Activated CD4-positive, alpha-beta T cell treated with anti-CD3 and anti-CD28 coated beads for 36 hours (primary cell): ENCODE results near the gene RPL35A. TPM values are rescaled to one million over a fixed set of nuclear protein-coding genes. Genes with fewer than 3 reads are reported as not detected.
"Not testable (repeated sequence)": the region's sequence is repeated elsewhere in the genome, so short reads cannot be mapped to it uniquely, and the experiment has no call there.

ENCODE experiments used
- ATAC-seq: fragments of 200-7000 bp; cut with Tn5 transposase; one replicate; pipeline ENCODE4 v1.10.0; 2021; ENCODE audit warnings: mild to moderate bottlenecking, moderate library complexity
- CTCF ChIA-PET: fragments of 350-600 bp; sonication (Branson Sonifier 250); formaldehyde crosslinking; loops from one replicate; lab custom pipeline; 2021; ENCODE audit warnings: antibody characterized with exemption; lab: Charles Lee
- POLR2A ChIA-PET: fragments of 350-600 bp; sonication (Branson Sonifier 250); formaldehyde crosslinking; loops from one replicate; lab custom pipeline; 2021; ENCODE audit warnings: antibody characterized with exemption, inconsistent platforms; lab: Charles Lee
- DNase-seq: peaks from one replicate; pipeline ENCODE4 v3.0.0-alpha.2; 2020
- H3K27ac Mint-ChIP-seq: one replicate; pipeline ENCODE4 v1.8.0; 2021; ENCODE audit warnings: mixed read lengths
- H3K27me3 Mint-ChIP-seq: one replicate; pipeline ENCODE4 v1.8.0; 2021; ENCODE audit warnings: mixed read lengths
- H3K36me3 Mint-ChIP-seq: one replicate; pipeline ENCODE4 v1.8.0; 2021; ENCODE audit warnings: low read depth, mixed read lengths
- H3K4me1 Mint-ChIP-seq: one replicate; pipeline ENCODE4 v1.8.0; 2021; ENCODE audit warnings: mixed read lengths
- H3K4me3 Mint-ChIP-seq: one replicate; pipeline ENCODE4 v1.8.0; 2021; ENCODE audit warnings: mild to moderate bottlenecking, moderate library complexity, mixed read lengths
- H3K9me3 Mint-ChIP-seq: one replicate; pipeline ENCODE4 v1.8.0; 2021; ENCODE audit warnings: low read depth, mixed read lengths
- intact Hi-C, 2 experiments: fragments of 100-400 bp; cut with DNase I in 1 of 2; cut with micrococcal nuclease in 1 of 2; formaldehyde crosslinking; loops; one replicate each; pipeline versions ENCODE4 v1.14.2 to v1.15.1; 2022 to 2024; cut with DNase I, micrococcal nuclease
- total RNA-seq, 2 experiments: library from RNA; stranded (reverse); gene quantifications; one replicate each; pipeline ENCODE4 v1.2.3, GENCODE V29; 2021

RPL35A gene
- total RNA-seq, 2 experiments from 2014 or later: 1,121 to 1,734 TPM

- DNase-seq (peak; percentile 15), ATAC-seq (peak; percentile 64)
- intact Hi-C loops: loop anchor here in 1 of 2 experiments (1.0 kb wide), 1 partner anchor 15 kb away; no protein-coding TSS in a partner anchor
- H3K4me1 Mint-ChIP-seq, H3K27me3 Mint-ChIP-seq, H3K9me3 Mint-ChIP-seq, H3K36me3 Mint-ChIP-seq, POLR2A ChIA-PET, H3K4me3 Mint-ChIP-seq, CTCF ChIA-PET: not testable (repeated sequence)
- H3K27ac Mint-ChIP-seq: peak overlapping the region; percentile 24
Observed at GRCh38 chr3:197921429-197922275, 28.3 kb upstream of the RPL35A start.

GRCh38 chr3:197926418-197926817, 23.6 kb upstream of the RPL35A start:
- intact Hi-C loops: loop anchor here in 1 of 2 experiments (2.0 kb wide), 1 partner anchor 20 kb away; no protein-coding TSS in a partner anchor
- peak; percentile 43 for DNase-seq

GRCh38 chr3:197927578-197927977, 22.4 kb upstream of the RPL35A start:
- CTCF ChIA-PET: interaction anchor here (0.7 kb wide), 1 partner anchor 15 kb away, joined by 3 read pairs; no protein-coding TSS in a partner anchor
- intact Hi-C loops: loop anchor here in 1 of 2 experiments (2.0 kb wide), 1 partner anchor 21 kb away; no protein-coding TSS in a partner anchor
- H3K4me1 Mint-ChIP-seq, ATAC-seq, POLR2A ChIA-PET, H3K9me3 Mint-ChIP-seq, H3K27me3 Mint-ChIP-seq, H3K4me3 Mint-ChIP-seq, DNase-seq, H3K27ac Mint-ChIP-seq: not testable (repeated sequence)
- H3K36me3 Mint-ChIP-seq: peaks cover 19% of the 10 kb centered on the region

More at GRCh38 chr3:197926418-197926817, 23.6 kb upstream of the RPL35A start:
- ChIA-PET POLR2A (no interaction called here), CTCF (interaction anchor here (0.9 to 1.9 kb wide), 3 partner anchors 8 to 21 kb away, joined by 3 to 6 read pairs (median 5); no protein-coding TSS in a partner anchor)
- Mint-ChIP-seq H3K4me3 (no peak overlapping the region), H3K27ac (no peak overlapping the region), H3K36me3 (peaks cover 24% of the 10 kb centered on the region), H3K9me3 (peaks cover 3% of the 10 kb centered on the region), H3K27me3 (no peaks in the 10 kb centered on the region), H3K4me1 (peaks cover 6% of the 10 kb centered on the region)
- ATAC-seq: no peak

- DNase-seq: no peak
- no peak overlapping the region for H3K4me3 Mint-ChIP-seq
- intact Hi-C loops: no loop called here
- no peaks in the 10 kb centered on the region for H3K27me3 Mint-ChIP-seq
- H3K36me3 Mint-ChIP-seq: no peaks in the 10 kb centered on the region
- no peaks in the 10 kb centered on the region for H3K9me3 Mint-ChIP-seq
- ATAC-seq: no peak
- no peak overlapping the region for H3K27ac Mint-ChIP-seq
- CTCF ChIA-PET: interaction anchor here (0.5 to 1.4 kb wide), 4 partner anchors 11 to 143 kb away, joined by 3 to 6 read pairs (median 4); no protein-coding TSS in a partner anchor
- peaks cover 6% of the 10 kb centered on the region for H3K4me1 Mint-ChIP-seq
- POLR2A ChIA-PET: no interaction called here
Observed at GRCh38 chr3:197936819-197937384, 13.1 kb upstream of the RPL35A start.

- intact Hi-C loops: no loop called here
- ChIA-PET CTCF (interaction anchor here (2.8 kb wide), 1 partner anchor 35 kb away, joined by 28 read pairs; no protein-coding TSS in a partner anchor), POLR2A (no interaction called here)
- Mint-ChIP-seq H3K4me3 (no peak overlapping the region), H3K27me3 (no peaks in the 10 kb centered on the region), H3K27ac (no peak overlapping the region), H3K9me3 (no peaks in the 10 kb centered on the region), H3K36me3 (peaks cover 2% of the 10 kb centered on the region), H3K4me1 (peaks cover 2% of the 10 kb centered on the region)
- DNase-seq (no peak), ATAC-seq (no peak)
Observed at GRCh38 chr3:197940745-197941384, 9.1 kb upstream of the RPL35A start.

- Mint-ChIP-seq H3K27ac (no peak overlapping the region), H3K4me1 (peaks cover 2% of the 10 kb centered on the region), H3K27me3 (no peaks in the 10 kb centered on the region), H3K36me3 (peaks cover 2% of the 10 kb centered on the region), H3K4me3 (no peak overlapping the region), H3K9me3 (no peaks in the 10 kb centered on the region)
- ChIA-PET POLR2A (interaction anchor here (1.0 kb wide), 1 partner anchor 36 kb away, joined by 3 read pairs; no protein-coding TSS in a partner anchor), CTCF (interaction anchor here (0.6 to 2.8 kb wide), 18 partner anchors 9 to 238 kb away, joined by 3 to 28 read pairs (median 3); no protein-coding TSS in a partner anchor)
- intact Hi-C loops: loop anchor here (1.0 kb wide), 1 partner anchor 37 kb away; no protein-coding TSS in a partner anchor
- peak; percentile 85 for ATAC-seq
- DNase-seq: peak; percentile 49
Observed at GRCh38 chr3:197942956-197943556, 6.9 kb upstream of the RPL35A start.

- ATAC-seq: no peak
- CTCF ChIA-PET: interaction anchor here (1.4 to 2.0 kb wide), 2 partner anchors 37 to 44 kb away, joined by 3 to 8 read pairs; no protein-coding TSS in a partner anchor
- Mint-ChIP-seq H3K27ac (peak overlapping the region; percentile 97), H3K4me3 (peak overlapping the region; percentile 87), H3K4me1 (peaks cover 42% of the 10 kb centered on the region), H3K27me3 (no peaks in the 10 kb centered on the region), H3K36me3 (peaks cover 43% of the 10 kb centered on the region), H3K9me3 (no peaks in the 10 kb centered on the region)
- intact Hi-C loops: loop anchor here (1.0 to 2.0 kb wide), 2 partner anchors 43 to 158 kb away; partner anchors contain the start of gene LRCH3 (in 1 of the 2)
- DNase-seq: no peak
- POLR2A ChIA-PET: interaction anchor here (0.5 to 0.9 kb wide), 5 partner anchors 16 to 131 kb away, joined by 3 to 4 read pairs (median 3); no protein-coding TSS in a partner anchor
Observed at GRCh38 chr3:197949191-197949777, 706 bp upstream of the RPL35A start.

GRCh38 chr3:197950677-197951061, 679 bp downstream of the RPL35A start:
- POLR2A ChIA-PET: interaction anchor here (0.7 to 1.4 kb wide), 3 partner anchors 9 to 130 kb away, joined by 3 to 6 read pairs (median 3); no protein-coding TSS in a partner anchor
- CTCF ChIA-PET: interaction anchor here (0.7 to 2.0 kb wide), 4 partner anchors 45 to 408 kb away, joined by 3 to 8 read pairs (median 4); no protein-coding TSS in a partner anchor

GRCh38 chr3:197951392-197951990, 1.5 kb downstream of the RPL35A start:
- no peak for DNase-seq
- no peak for ATAC-seq
- Mint-ChIP-seq H3K4me3 (peak overlapping the region; percentile 87), H3K27me3 (no peaks in the 10 kb centered on the region), H3K9me3 (no peaks in the 10 kb centered on the region), H3K27ac (peak overlapping the region; percentile 97), H3K36me3 (peaks cover 62% of the 10 kb centered on the region), H3K4me1 (peaks cover 47% of the 10 kb centered on the region)
- ChIA-PET CTCF (interaction anchor here (0.7 to 2.0 kb wide), 4 partner anchors 46 to 409 kb away, joined by 3 to 8 read pairs (median 4); no protein-coding TSS in a partner anchor), POLR2A (interaction anchor here (1.4 kb wide), 1 partner anchor 129 kb away, joined by 6 read pairs; no protein-coding TSS in a partner anchor)
- intact Hi-C loops: loop anchor here in 1 of 2 experiments (2.0 kb wide), 4 partner anchors 203 to 397 kb away; partner anchors contain the start of genes BDH1, FYTTD1 and RUBCN

More at GRCh38 chr3:197950677-197951061, 679 bp downstream of the RPL35A start:
- ATAC-seq (no peak), DNase-seq (no peak)
- Mint-ChIP-seq H3K27me3 (no peaks in the 10 kb centered on the region), H3K4me3 (peak overlapping the region; percentile 87), H3K4me1 (peaks cover 47% of the 10 kb centered on the region), H3K9me3 (no peaks in the 10 kb centered on the region), H3K36me3 (peaks cover 56% of the 10 kb centered on the region), H3K27ac (peak overlapping the region; percentile 97)
- intact Hi-C loops: loop anchor here (1.0 to 2.0 kb wide), 7 partner anchors 9 to 396 kb away; partner anchors contain the start of genes BDH1 (in 1 of the 2), FYTTD1 (in 1 of the 2), LMLN (in 1 of the 2) and RUBCN (in 1 of the 2)
